Measurements from ENCODE around the gene GBF1.

Gene GBF1

DNA sequence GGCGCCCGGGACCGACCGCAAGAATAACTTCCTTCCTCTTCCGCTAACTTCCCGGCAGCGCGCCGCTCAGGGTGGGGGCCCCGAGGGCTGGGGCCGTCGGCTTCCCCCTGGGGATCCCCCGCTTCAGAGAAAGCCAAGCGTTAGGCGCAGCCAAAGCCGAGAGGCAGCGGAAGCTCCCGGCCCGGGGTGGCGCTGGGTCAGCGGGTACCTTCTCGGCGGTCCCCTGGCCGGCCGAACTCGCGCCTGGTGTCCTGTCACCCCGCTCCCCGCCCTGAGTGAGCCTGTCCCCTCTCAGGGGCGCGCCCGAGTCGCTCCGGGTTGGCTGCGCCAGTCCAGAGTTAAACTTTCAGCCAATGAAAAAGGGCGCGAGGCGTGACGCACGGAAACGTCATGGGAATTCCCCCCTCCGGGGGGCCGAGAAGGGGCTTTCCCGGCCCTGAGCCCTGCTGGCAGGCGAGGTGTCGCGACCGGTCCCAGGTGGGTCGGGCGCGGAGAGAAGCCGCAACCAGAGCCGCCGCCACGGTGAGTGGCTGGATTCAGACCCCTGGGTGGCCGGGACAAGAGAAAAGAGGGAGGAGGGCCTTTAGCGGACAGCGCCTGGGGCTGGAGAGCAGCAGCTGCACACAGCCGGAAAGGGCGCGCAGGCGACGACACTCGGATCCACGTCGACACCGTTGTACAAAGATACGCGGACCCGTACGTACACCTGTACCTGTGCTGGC, 148.9 kb downstream of the GBF1 start:
- Histone ChIP-seq H3K36me3 (ENCODE audit: control insufficient read depth in 5 of 5, insufficient read depth in 5 of 5, low read length in 5 of 5) (peaks cover 0 to 20% (median 18%) of the 10 kb centered on the region in 5 donors), H3K27ac (ENCODE audit: low read depth, low read length) (peak overlapping the region; percentile 96), H3K4me1 (ENCODE audit: control insufficient read depth in 5 of 5, insufficient read depth in 5 of 5, low read length in 5 of 5) (peaks cover 1 to 39% (median 32%) of the 10 kb centered on the region in 5 donors), H3K9ac (ENCODE audit: low read length in 5 of 5) (peak overlapping the region; percentile 56 to 99 (median 90)), H3K27me3 (ENCODE audit: control insufficient read depth in 5 of 5, insufficient read depth in 4 of 5, low read length in 5 of 5) (no peaks in the 10 kb centered on the region), H3K4me3 (ENCODE audit: low read depth in 1 of 5, low read length in 5 of 5) (peak overlapping the region; percentile 77 to 99 (median 95)), H3K9me3 (ENCODE audit: control insufficient read depth in 5 of 5, low read length in 5 of 5) (no peaks in the 10 kb centered on the region)

DNA sequence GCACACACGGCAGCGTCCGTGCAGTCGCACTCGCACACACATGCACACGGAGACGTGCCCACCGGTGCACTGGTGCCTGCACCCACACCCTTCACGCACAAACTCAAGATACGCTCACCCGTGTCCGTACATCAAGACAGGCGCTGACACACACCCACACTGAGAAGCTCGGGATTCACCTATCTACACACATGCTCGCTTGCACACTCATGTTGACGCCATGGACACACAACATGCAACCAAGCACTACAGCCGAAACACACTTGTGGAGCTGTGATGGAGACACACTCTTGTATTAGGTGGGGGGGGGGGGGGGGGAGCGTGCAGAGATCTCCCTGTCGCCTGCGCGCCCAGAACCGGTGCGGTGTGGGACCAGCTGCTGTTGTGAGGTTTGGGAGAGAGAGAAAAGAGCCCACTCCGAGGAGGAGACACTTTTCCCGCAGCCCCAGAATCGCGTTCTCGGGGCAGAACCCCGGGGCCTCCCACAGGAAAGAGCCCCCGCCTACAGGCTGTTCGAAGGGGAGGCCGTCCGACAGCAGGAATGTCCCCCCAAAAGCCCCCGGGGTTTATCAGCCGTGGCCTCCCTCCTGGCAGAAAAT, 149.6 kb downstream of the GBF1 start:
- Histone ChIP-seq H3K9ac (ENCODE audit: low read length in 5 of 5) (peak overlapping the region; percentile 30 to 99 (median 90)), H3K27me3 (ENCODE audit: control insufficient read depth in 5 of 5, insufficient read depth in 4 of 5, low read length in 5 of 5) (no peaks in the 10 kb centered on the region), H3K27ac (ENCODE audit: low read depth, low read length) (peak overlapping the region; percentile 96), H3K36me3 (ENCODE audit: control insufficient read depth in 5 of 5, insufficient read depth in 5 of 5, low read length in 5 of 5) (peaks cover 0 to 22% (median 18%) of the 10 kb centered on the region in 5 donors), H3K4me3 (ENCODE audit: low read depth in 1 of 5, low read length in 5 of 5) (peak overlapping the region; percentile 77 to 99 (median 95)), H3K4me1 (ENCODE audit: control insufficient read depth in 5 of 5, insufficient read depth in 5 of 5, low read length in 5 of 5) (peaks cover 3 to 45% (median 38%) of the 10 kb centered on the region in 5 donors), H3K9me3 (ENCODE audit: control insufficient read depth in 5 of 5, low read length in 5 of 5) (no peaks in the 10 kb centered on the region)

- peaks cover 3 to 48% (median 39%) of the 10 kb centered on the region in 5 donors for H3K4me1 ChIP-seq (ENCODE audit: control insufficient read depth in 5 of 5, insufficient read depth in 5 of 5, low read length in 5 of 5)
- H3K27me3 ChIP-seq (ENCODE audit: control insufficient read depth in 5 of 5, insufficient read depth in 4 of 5, low read length in 5 of 5): no peaks in the 10 kb centered on the region
- H3K9me3 ChIP-seq (ENCODE audit: control insufficient read depth in 5 of 5, low read length in 5 of 5): no peaks in the 10 kb centered on the region
- peak within 1 kb of the TSS; percentile 89 to 99 (median 90) for H3K9ac ChIP-seq (ENCODE audit: low read length in 5 of 5)
- H3K27ac ChIP-seq (ENCODE audit: low read depth, low read length): peak within 1 kb of the TSS; percentile 96
- peak within 1 kb of the TSS; percentile 82 to 99 (median 95) for H3K4me3 ChIP-seq (ENCODE audit: low read depth in 1 of 5, low read length in 5 of 5)
- H3K36me3 ChIP-seq (ENCODE audit: control insufficient read depth in 5 of 5, insufficient read depth in 5 of 5, low read length in 5 of 5): peaks cover 0 to 30% (median 24%) of the 10 kb centered on the region in 5 donors
Measured at GRCh38 chr10:102395400-102396316, 150.3 kb downstream of the GBF1 start, which contains the start of gene NFKB2. NFKB2 (plus strand) TSS chr10:102395705; CDS start chr10:102395960, 255 bp downstream.

- Histone ChIP-seq H3K4me1 (ENCODE audit: control insufficient read depth in 5 of 5, insufficient read depth in 5 of 5, low read length in 5 of 5) (peaks cover 3 to 48% (median 39%) of the 10 kb centered on the region in 5 donors), H3K9me3 (ENCODE audit: control insufficient read depth in 5 of 5, low read length in 5 of 5) (no peaks in the 10 kb centered on the region), H3K9ac (ENCODE audit: low read length in 5 of 5) (peak overlapping the region; percentile 80 to 92 (median 90)), H3K27me3 (ENCODE audit: control insufficient read depth in 5 of 5, insufficient read depth in 4 of 5, low read length in 5 of 5) (no peaks in the 10 kb centered on the region), H3K4me3 (ENCODE audit: low read depth in 1 of 5, low read length in 5 of 5) (peak overlapping the region; percentile 82 to 99 (median 95)), H3K36me3 (ENCODE audit: control insufficient read depth in 5 of 5, insufficient read depth in 5 of 5, low read length in 5 of 5) (peaks cover 0 to 36% (median 30%) of the 10 kb centered on the region in 5 donors), H3K27ac (ENCODE audit: low read depth, low read length) (peak overlapping the region; percentile 96)
Measured at GRCh38 chr10:102396317-102396650, 151.0 kb downstream of the GBF1 start.

DNA sequence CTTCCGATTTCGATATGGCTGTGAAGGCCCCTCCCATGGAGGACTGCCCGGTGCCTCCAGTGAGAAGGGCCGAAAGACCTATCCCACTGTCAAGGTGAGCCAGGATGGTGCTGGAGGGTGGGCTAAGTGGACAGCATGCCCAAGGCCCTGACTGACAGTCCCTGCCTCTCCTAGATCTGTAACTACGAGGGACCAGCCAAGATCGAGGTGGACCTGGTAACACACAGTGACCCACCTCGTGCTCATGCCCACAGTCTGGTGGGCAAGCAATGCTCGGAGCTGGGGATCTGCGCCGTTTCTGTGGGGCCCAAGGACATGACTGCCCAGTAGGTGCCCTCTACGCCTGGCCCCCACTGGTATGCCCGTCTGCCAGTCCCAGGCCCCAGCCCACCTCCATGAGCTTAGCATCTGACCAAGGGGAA, 151.4 kb downstream of the GBF1 start:
- H3K9me3 ChIP-seq (ENCODE audit: control insufficient read depth in 5 of 5, low read length in 5 of 5): no peaks in the 10 kb centered on the region
- no peaks in the 10 kb centered on the region for H3K27me3 ChIP-seq (ENCODE audit: control insufficient read depth in 5 of 5, insufficient read depth in 4 of 5, low read length in 5 of 5)
- H3K27ac ChIP-seq (ENCODE audit: low read depth, low read length): peak overlapping the region; percentile 96
- H3K4me3 ChIP-seq (ENCODE audit: low read depth in 1 of 5, low read length in 5 of 5): peak overlapping the region; percentile 82 to 99 (median 95)
- H3K36me3 ChIP-seq (ENCODE audit: control insufficient read depth in 5 of 5, insufficient read depth in 5 of 5, low read length in 5 of 5): peaks cover 0 to 41% (median 35%) of the 10 kb centered on the region in 5 donors
- H3K9ac ChIP-seq (ENCODE audit: low read length in 5 of 5): peak overlapping the region in 4 of 5 donors; percentile 9 to 92 (median 86)
- peaks cover 3 to 48% (median 39%) of the 10 kb centered on the region in 5 donors for H3K4me1 ChIP-seq (ENCODE audit: control insufficient read depth in 5 of 5, insufficient read depth in 5 of 5, low read length in 5 of 5)

- peaks cover 3 to 48% (median 39%) of the 10 kb centered on the region in 5 donors for H3K4me1 ChIP-seq (ENCODE audit: control insufficient read depth in 5 of 5, insufficient read depth in 5 of 5, low read length in 5 of 5)
- peaks cover 0 to 48% (median 41%) of the 10 kb centered on the region in 5 donors for H3K36me3 ChIP-seq (ENCODE audit: control insufficient read depth in 5 of 5, insufficient read depth in 5 of 5, low read length in 5 of 5)
- H3K4me3 ChIP-seq (ENCODE audit: low read depth in 1 of 5, low read length in 5 of 5): peak overlapping the region in 1 of 5 donors; percentile 99
- no peaks in the 10 kb centered on the region for H3K27me3 ChIP-seq (ENCODE audit: control insufficient read depth in 5 of 5, insufficient read depth in 4 of 5, low read length in 5 of 5)
- H3K9me3 ChIP-seq (ENCODE audit: control insufficient read depth in 5 of 5, low read length in 5 of 5): no peaks in the 10 kb centered on the region
- H3K9ac ChIP-seq (ENCODE audit: low read length in 5 of 5): peak overlapping the region in 1 of 5 donors; percentile 83
- H3K27ac ChIP-seq (ENCODE audit: low read depth, low read length): peak overlapping the region; percentile 96
Measured at GRCh38 chr10:102397222-102398171, 152.2 kb downstream of the GBF1 start.

GRCh38 chr10:102398172-102399020, 153.1 kb downstream of the GBF1 start:
- peaks cover 0 to 53% (median 44%) of the 10 kb centered on the region in 5 donors for H3K36me3 ChIP-seq (ENCODE audit: control insufficient read depth in 5 of 5, insufficient read depth in 5 of 5, low read length in 5 of 5)
- peaks cover 3 to 48% (median 38%) of the 10 kb centered on the region in 5 donors for H3K4me1 ChIP-seq (ENCODE audit: control insufficient read depth in 5 of 5, insufficient read depth in 5 of 5, low read length in 5 of 5)
- H3K9ac ChIP-seq (ENCODE audit: low read length in 5 of 5): peak overlapping the region in 2 of 5 donors; percentile 19 to 68
- H3K27me3 ChIP-seq (ENCODE audit: control insufficient read depth in 5 of 5, insufficient read depth in 4 of 5, low read length in 5 of 5): no peaks in the 10 kb centered on the region
- peak overlapping the region in 3 of 5 donors; percentile 40 to 68 (median 47) for H3K4me3 ChIP-seq (ENCODE audit: low read depth in 1 of 5, low read length in 5 of 5)
- peak overlapping the region; percentile 70 for H3K27ac ChIP-seq (ENCODE audit: low read depth, low read length)
- H3K9me3 ChIP-seq (ENCODE audit: control insufficient read depth in 5 of 5, low read length in 5 of 5): no peaks in the 10 kb centered on the region

- H3K4me3 ChIP-seq (ENCODE audit: low read depth in 1 of 5, low read length in 5 of 5): peak overlapping the region; percentile 40 to 68 (median 57)
- H3K4me1 ChIP-seq (ENCODE audit: control insufficient read depth in 5 of 5, insufficient read depth in 5 of 5, low read length in 5 of 5): peaks cover 3 to 44% (median 34%) of the 10 kb centered on the region in 5 donors
- H3K9me3 ChIP-seq (ENCODE audit: control insufficient read depth in 5 of 5, low read length in 5 of 5): no peaks in the 10 kb centered on the region
- H3K36me3 ChIP-seq (ENCODE audit: control insufficient read depth in 5 of 5, insufficient read depth in 5 of 5, low read length in 5 of 5): peaks cover 0 to 53% (median 44%) of the 10 kb centered on the region in 5 donors
- H3K9ac ChIP-seq (ENCODE audit: low read length in 5 of 5): peak overlapping the region in 4 of 5 donors; percentile 39 to 68 (median 56)
- H3K27me3 ChIP-seq (ENCODE audit: control insufficient read depth in 5 of 5, insufficient read depth in 4 of 5, low read length in 5 of 5): no peaks in the 10 kb centered on the region
- H3K27ac ChIP-seq (ENCODE audit: low read depth, low read length): peak overlapping the region; percentile 70
Measured at GRCh38 chr10:102399217-102400021, 154.1 kb downstream of the GBF1 start.

Measured in subcutaneous abdominal adipose tissue (tissue), 5 donors.